ENCODE results near the gene PJA2. TPM values are rescaled to one million over a fixed set of nuclear protein-coding genes. Genes with fewer than 3 reads are reported as not detected.

PJA2 gene
- total and polyA plus RNA-seq, 2 donors (not counting 1 experiment from before 2014, with no cell fraction given): 82.7 to 107 TPM

DNA sequence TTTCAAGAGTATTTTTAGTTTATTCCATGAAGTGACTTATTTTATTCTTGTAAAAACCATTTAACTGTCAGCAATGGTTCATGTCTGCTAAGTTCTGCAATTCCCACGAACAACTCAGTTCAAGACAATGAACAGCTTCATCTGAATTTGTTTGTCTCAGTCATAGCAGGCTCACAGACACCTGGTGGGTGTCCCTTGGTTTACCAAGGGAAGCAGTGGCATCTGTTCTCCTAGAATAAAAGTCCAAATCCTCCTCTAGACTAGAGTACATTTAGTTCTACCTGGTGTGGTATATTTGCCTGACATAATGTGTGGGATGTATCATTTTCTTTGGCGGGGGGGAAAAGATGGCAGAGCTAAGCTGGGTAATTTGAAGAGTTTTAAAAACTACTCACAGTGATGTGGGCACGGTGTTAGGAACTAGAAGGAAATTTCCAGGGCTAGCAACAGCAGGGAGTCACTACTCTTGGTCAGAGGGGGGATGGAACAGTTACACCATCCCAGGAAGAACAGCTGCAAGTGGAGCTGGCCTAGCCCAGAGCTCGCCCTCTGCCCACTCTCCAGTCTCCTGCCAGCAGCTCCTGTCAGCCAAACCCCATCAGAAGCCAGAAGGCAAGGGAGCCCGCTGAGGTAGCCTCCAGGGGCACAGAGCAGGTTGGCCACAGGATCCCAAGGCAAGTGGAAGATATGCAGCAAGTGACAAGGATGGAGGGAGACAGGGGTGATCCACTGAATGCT lies 100.3 kb downstream of the PJA2 start:
- no peaks in the 10 kb centered on the region for H3K36me3 ChIP-seq (ENCODE audit: control insufficient read depth, insufficient read depth, low read length)
- H3K4me2 ChIP-seq (ENCODE audit: extremely low read depth, insufficient read depth, low read length): no peak overlapping the region
- H2AFZ ChIP-seq (ENCODE audit: low read length): no peak overlapping the region
- H3K4me3 ChIP-seq (replicated peaks in 1 of 4; ENCODE audit: control extremely low read depth in 1 of 4, insufficient read depth in 1 of 4, low read depth in 3 of 4, low read length in 4 of 4): no peak overlapping the region
- H3K4me1 ChIP-seq (ENCODE audit: control insufficient read depth, extremely low read depth, insufficient read depth, low read length): no peaks in the 10 kb centered on the region
- H3K27ac ChIP-seq (ENCODE audit: insufficient read depth, low read length): no peak overlapping the region
- no peak overlapping the region for H3K9ac ChIP-seq (ENCODE audit: insufficient read depth, low read length)
- no peak for DNase-seq (ENCODE audit: low read depth in 2 of 2)
- TF ChIP-seq, protein P1, sequence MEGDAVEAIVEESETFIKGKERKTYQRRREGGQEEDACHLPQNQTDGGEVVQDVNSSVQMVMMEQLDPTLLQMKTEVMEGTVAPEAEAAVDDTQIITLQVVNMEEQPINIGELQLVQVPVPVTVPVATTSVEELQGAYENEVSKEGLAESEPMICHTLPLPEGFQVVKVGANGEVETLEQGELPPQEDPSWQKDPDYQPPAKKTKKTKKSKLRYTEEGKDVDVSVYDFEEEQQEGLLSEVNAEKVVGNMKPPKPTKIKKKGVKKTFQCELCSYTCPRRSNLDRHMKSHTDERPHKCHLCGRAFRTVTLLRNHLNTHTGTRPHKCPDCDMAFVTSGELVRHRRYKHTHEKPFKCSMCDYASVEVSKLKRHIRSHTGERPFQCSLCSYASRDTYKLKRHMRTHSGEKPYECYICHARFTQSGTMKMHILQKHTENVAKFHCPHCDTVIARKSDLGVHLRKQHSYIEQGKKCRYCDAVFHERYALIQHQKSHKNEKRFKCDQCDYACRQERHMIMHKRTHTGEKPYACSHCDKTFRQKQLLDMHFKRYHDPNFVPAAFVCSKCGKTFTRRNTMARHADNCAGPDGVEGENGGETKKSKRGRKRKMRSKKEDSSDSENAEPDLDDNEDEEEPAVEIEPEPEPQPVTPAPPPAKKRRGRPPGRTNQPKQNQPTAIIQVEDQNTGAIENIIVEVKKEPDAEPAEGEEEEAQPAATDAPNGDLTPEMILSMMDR (conservative IDR thresholded peaks at IDR 0.05 in 1 of 2, IDR thresholded peaks at IDR 0.05 in 1 of 2; ENCODE audit: low read depth in 1 of 2, low read length in 2 of 2): no peak
- TF ChIP-seq EZH2 (IDR thresholded peaks at IDR 0.05; ENCODE audit: low read length, missing control alignments): no peak
- H3K9me3 ChIP-seq (ENCODE audit: control insufficient read depth, insufficient read depth, low read depth, low read length): no peaks in the 10 kb centered on the region
- no peaks in the 10 kb centered on the region for H4K20me1 ChIP-seq (ENCODE audit: control insufficient read depth, extremely low read depth, insufficient read depth, low read length)
- no peaks in the 10 kb centered on the region for H3K79me2 ChIP-seq (ENCODE audit: control insufficient read depth, insufficient read depth, low read length)
- no peaks in the 10 kb centered on the region for H3K27me3 ChIP-seq (ENCODE audit: control insufficient read depth, insufficient read depth, low read length)

DNA sequence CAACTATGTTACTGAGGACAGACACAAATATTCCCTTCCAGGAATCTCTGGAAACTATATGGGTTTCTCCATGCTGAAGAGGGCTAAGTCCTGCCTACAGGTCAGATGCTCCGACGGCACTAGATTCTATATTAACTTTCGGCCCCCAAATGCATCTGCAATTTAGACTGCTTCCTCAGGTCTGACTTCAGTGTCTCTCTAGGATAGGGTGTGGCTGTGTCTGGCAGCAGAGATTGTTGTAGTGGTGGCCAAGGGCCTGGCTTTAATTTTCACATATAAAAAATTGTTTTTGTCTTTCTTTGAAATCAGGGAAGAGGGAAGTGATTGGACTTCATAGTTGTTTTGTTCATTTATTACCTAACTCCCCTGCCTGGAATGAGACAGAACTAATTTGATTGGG lies 101.8 kb downstream of the PJA2 start:
- Histone ChIP-seq H3K4me2 (ENCODE audit: extremely low read depth, insufficient read depth, low read length) (no peak overlapping the region), H2AFZ (ENCODE audit: low read length) (no peak overlapping the region), H4K20me1 (ENCODE audit: control insufficient read depth, extremely low read depth, insufficient read depth, low read length) (no peaks in the 10 kb centered on the region), H3K27me3 (ENCODE audit: control insufficient read depth, insufficient read depth, low read length) (no peaks in the 10 kb centered on the region), H3K79me2 (ENCODE audit: control insufficient read depth, insufficient read depth, low read length) (no peaks in the 10 kb centered on the region), H3K27ac (ENCODE audit: insufficient read depth, low read length) (no peak overlapping the region), H3K36me3 (ENCODE audit: control insufficient read depth, insufficient read depth, low read length) (no peaks in the 10 kb centered on the region), H3K9ac (ENCODE audit: insufficient read depth, low read length) (no peak overlapping the region), H3K4me1 (ENCODE audit: control insufficient read depth, extremely low read depth, insufficient read depth, low read length) (no peaks in the 10 kb centered on the region), H3K9me3 (ENCODE audit: control insufficient read depth, insufficient read depth, low read depth, low read length) (no peaks in the 10 kb centered on the region), H3K4me3 (replicated peaks in 1 of 4; ENCODE audit: control extremely low read depth in 1 of 4, insufficient read depth in 1 of 4, low read depth in 3 of 4, low read length in 4 of 4) (no peak overlapping the region)
- DNase-seq (ENCODE audit: low read depth in 2 of 2): no peak
- no peak for TF ChIP-seq EZH2 (IDR thresholded peaks at IDR 0.05; ENCODE audit: low read length, missing control alignments)
- TF ChIP-seq, protein P1 (conservative IDR thresholded peaks at IDR 0.05 in 1 of 2, IDR thresholded peaks at IDR 0.05 in 1 of 2; ENCODE audit: low read depth in 1 of 2, low read length in 2 of 2): no peak

DNA sequence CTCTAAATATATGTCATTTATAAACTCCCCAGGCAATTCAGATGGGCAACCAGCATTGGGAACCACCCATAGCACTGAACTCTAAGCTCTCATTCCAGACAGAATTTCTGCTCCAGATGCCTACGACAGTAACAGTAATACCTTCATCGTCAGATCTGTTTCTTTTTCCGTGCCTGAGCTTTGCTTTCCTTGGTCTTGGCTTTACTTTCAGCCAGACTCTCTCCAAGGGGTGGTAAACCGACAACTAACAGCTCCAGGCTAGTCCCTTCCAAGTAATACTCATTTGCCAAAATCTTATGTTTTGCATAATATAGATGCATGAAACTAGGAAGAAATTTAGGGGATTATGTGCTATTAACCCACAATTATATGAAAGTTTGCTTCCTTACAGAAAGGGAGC lies 102.3 kb downstream of the PJA2 start:
- no peak overlapping the region for H2AFZ ChIP-seq (ENCODE audit: low read length)
- TF ChIP-seq, protein P1 (conservative IDR thresholded peaks at IDR 0.05 in 1 of 2, IDR thresholded peaks at IDR 0.05 in 1 of 2; ENCODE audit: low read depth in 1 of 2, low read length in 2 of 2): no peak
- TF ChIP-seq EZH2 (IDR thresholded peaks at IDR 0.05; ENCODE audit: low read length, missing control alignments): no peak

More for the DNA sequence above, 102.3 kb downstream of the PJA2 start:
- no peaks in the 10 kb centered on the region for H3K79me2 ChIP-seq (ENCODE audit: control insufficient read depth, insufficient read depth, low read length)
- no peaks in the 10 kb centered on the region for H3K36me3 ChIP-seq (ENCODE audit: control insufficient read depth, insufficient read depth, low read length)
- no peak overlapping the region for H3K9ac ChIP-seq (ENCODE audit: insufficient read depth, low read length)
- no peak overlapping the region for H3K27ac ChIP-seq (ENCODE audit: insufficient read depth, low read length)
- H3K27me3 ChIP-seq (ENCODE audit: control insufficient read depth, insufficient read depth, low read length): no peaks in the 10 kb centered on the region
- H3K9me3 ChIP-seq (ENCODE audit: control insufficient read depth, insufficient read depth, low read depth, low read length): no peaks in the 10 kb centered on the region
- H3K4me1 ChIP-seq (ENCODE audit: control insufficient read depth, extremely low read depth, insufficient read depth, low read length): no peaks in the 10 kb centered on the region
- DNase-seq (ENCODE audit: low read depth in 2 of 2): no peak
- no peak overlapping the region for H3K4me3 ChIP-seq (replicated peaks in 1 of 4; ENCODE audit: control extremely low read depth in 1 of 4, insufficient read depth in 1 of 4, low read depth in 3 of 4, low read length in 4 of 4)
- H3K4me2 ChIP-seq (ENCODE audit: extremely low read depth, insufficient read depth, low read length): no peak overlapping the region
- no peaks in the 10 kb centered on the region for H4K20me1 ChIP-seq (ENCODE audit: control insufficient read depth, extremely low read depth, insufficient read depth, low read length)

Measured in fibroblast of lung (primary cell).